AG04450 (cell line): ENCODE measurements around the gene MACROD2. TPM values are rescaled to one million over a fixed set of nuclear protein-coding genes. Genes with fewer than 3 reads are reported as not detected.
"Not testable (repeated sequence)": the region's sequence is repeated elsewhere in the genome, so short reads cannot be mapped to it uniquely, and the experiment has no call there.

ENCODE experiments used
- CTCF ChIA-PET: fragments of 300-600, 350-600 bp; formaldehyde crosslinking; extraction: SDS; loops from one replicate; lab custom pipeline; 2022; ENCODE audit warnings: antibody characterized with exemption, inconsistent platforms; lab: Charles Lee
- POLR2A ChIA-PET: fragments of 350-600 bp; formaldehyde crosslinking; extraction: SDS; loops from one replicate; lab custom pipeline; 2021; ENCODE audit warnings: antibody characterized with exemption, inconsistent platforms; lab: Yijun Ruan, JAX
- DNase-seq: peaks from one replicate; pipeline ENCODE4 v3.0.0-alpha.2; 2011; ENCODE audit warnings: low read depth, low spot score
- H3K27ac ChIP-seq: one replicate; pipeline ENCODE4 v1.5.1; 2012; ENCODE audit warnings: low read depth, low read length, control low read depth
- H3K27me3 ChIP-seq: one replicate; pipeline ENCODE4 v1.6.0; 2012; ENCODE audit warnings: low read length; ENCODE audit not compliant: control insufficient read depth, insufficient read depth
- H3K4me3 ChIP-seq: 2 replicates; pipeline ENCODE4 v1.5.1; 2011; ENCODE audit warnings: mild to moderate bottlenecking, low read depth, low read length, control low read depth
- H3K9me3 ChIP-seq: 2 replicates; pipeline ENCODE4 v1.5.1; 2012; ENCODE audit warnings: low read length; ENCODE audit not compliant: control insufficient read depth, insufficient read depth
- CTCF ChIP-seq: IDR thresholded peaks from 2 replicates; pipeline ENCODE4 v1.5.1; 2011; ENCODE audit warnings: low read depth, low read length, control low read depth, inconsistent platforms
- polyA plus RNA-seq: library from polyadenylated mRNA; depleted of rRNA; stranded (reverse); fragments of >200 nt; gene quantifications from 2 replicates; pipeline ENCODE4 v1.2.3, GENCODE V29; 2011

The MACROD2 gene
- polyA plus RNA-seq, 1 experiment: 0.02 TPM

GRCh38 chr20:14030991-14031390 lies 35.7 kb downstream of the MACROD2 start:
- Histone ChIP-seq H3K27ac (no peak overlapping the region), H3K4me3 (no peak overlapping the region), H3K9me3 (peaks cover 6% of the 10 kb centered on the region), H3K27me3 (no peaks in the 10 kb centered on the region)
- ChIA-PET POLR2A (no interaction called here), CTCF (no interaction called here)
- DNase-seq: no peak
- no peak for TF ChIP-seq CTCF

- CTCF ChIA-PET: no interaction called here
- TF ChIP-seq CTCF: no peak
Observed at GRCh38 chr20:14033310-14033709, 38.0 kb downstream of the MACROD2 start.

GRCh38 chr20:14036567-14036966 lies 41.3 kb downstream of the MACROD2 start:
- ChIA-PET CTCF (no interaction called here), POLR2A (no interaction called here)
- Histone ChIP-seq H3K27ac (no peak overlapping the region), H3K4me3 (no peak overlapping the region), H3K27me3 (no peaks in the 10 kb centered on the region), H3K9me3 (peaks cover 3% of the 10 kb centered on the region; the same call in 1 of the 2 replicates)
- no peak for TF ChIP-seq CTCF
- DNase-seq: no peak

More at GRCh38 chr20:14033310-14033709, 38.0 kb downstream of the MACROD2 start:
- POLR2A ChIA-PET: no interaction called here
- Histone ChIP-seq H3K27ac (no peak overlapping the region), H3K27me3 (no peaks in the 10 kb centered on the region), H3K4me3 (no peak overlapping the region), H3K9me3 (peaks cover 3% of the 10 kb centered on the region; the same call in 1 of the 2 replicates)
- no peak for DNase-seq

- H3K9me3 ChIP-seq, H3K4me3 ChIP-seq, CTCF ChIA-PET, DNase-seq, H3K27ac ChIP-seq, POLR2A ChIA-PET, H3K27me3 ChIP-seq: not testable (repeated sequence)
Observed at GRCh38 chr20:14044712-14045276, 49.5 kb downstream of the MACROD2 start.

- Histone ChIP-seq H3K9me3 (peaks cover 7% of the 10 kb centered on the region; the same call in 1 of the 2 replicates), H3K27me3 (no peaks in the 10 kb centered on the region), H3K4me3 (no peak overlapping the region), H3K27ac (no peak overlapping the region)
- ChIA-PET POLR2A (no interaction called here), CTCF (interaction anchor here (1.3 kb wide), 1 partner anchor 227 kb away, joined by 6 read pairs; no protein-coding TSS in a partner anchor)
- no peak for TF ChIP-seq CTCF
- DNase-seq: no peak
Observed at GRCh38 chr20:14046534-14046933, 51.2 kb downstream of the MACROD2 start.
